DMS114 treated with DMSO at 0.1 percent for 48 hours (cell line): Measurements from ENCODE around the gene DHH.

Experiments used
- DNase-seq: peaks from one replicate; lab custom pipeline; 2025; ENCODE audit not compliant: unreplicated experiment; lab: John Stamatoyannopoulos, UW

Gene DHH

GRCh38 chr12:49109641-49110463 lies 15.3 kb upstream of the DHH start:
- DNase-seq = no peak

GRCh38 chr12:49108958-49109404 lies 14.4 kb upstream of the DHH start:
- DNase-seq = no peak

- no peak for DNase-seq
These were observed 11.0 kb upstream of the DHH start for GRCh38 chr12:49105504-49106084.

GRCh38 chr12:49104822-49105221 lies 10.2 kb upstream of the DHH start:
- DNase-seq = no peak

- DNase-seq = no peak
These were observed 5.8 kb upstream of the DHH start for GRCh38 chr12:49100380-49100779.

GRCh38 chr12:49098703-49099102 lies 4.1 kb upstream of the DHH start:
- no peak for DNase-seq

GRCh38 chr12:49098035-49098451 lies 3.4 kb upstream of the DHH start:
- DNase-seq = peak; percentile 53

GRCh38 chr12:49097381-49097780 lies 2.8 kb upstream of the DHH start:
- DNase-seq = no peak

GRCh38 chr12:49094975-49095365 lies 369 bp upstream of the DHH start:
- DNase-seq = no peak

- DNase-seq = no peak
These were observed 825 bp downstream of the DHH start for GRCh38 chr12:49093792-49094159.

GRCh38 chr12:49092816-49093406 lies 1.7 kb downstream of the DHH start:
- no peak for DNase-seq

GRCh38 chr12:49092086-49092815 lies 2.4 kb downstream of the DHH start:
- DNase-seq = no peak

GRCh38 chr12:49091836-49092085 lies 2.8 kb downstream of the DHH start:
- no peak for DNase-seq

- DNase-seq = no peak
These were observed 3.4 kb downstream of the DHH start for GRCh38 chr12:49091056-49091835.

- peak; percentile 52 for DNase-seq
These were observed 4.5 kb downstream of the DHH start for GRCh38 chr12:49089821-49090773.

- DNase-seq = no peak
These were observed 5.7 kb downstream of the DHH start for GRCh38 chr12:49088932-49089330.

GRCh38 chr12:49088150-49088931 lies 6.3 kb downstream of the DHH start:
- peak; percentile 92 for DNase-seq

GRCh38 chr12:49086116-49086515 lies 8.5 kb downstream of the DHH start:
- DNase-seq = no peak

GRCh38 chr12:49084438-49084837 lies 10.2 kb downstream of the DHH start:
- no peak for DNase-seq
